ENCODE results near the gene RAP1B. TPM values are rescaled to one million over a fixed set of nuclear protein-coding genes. Genes with fewer than 3 reads are reported as not detected.

The RAP1B gene
- total and polyA plus RNA-seq, 2 donors (not counting 3 experiments of a cell fraction or from before 2014, with no cell fraction given): 147 to 174 TPM

DNA sequence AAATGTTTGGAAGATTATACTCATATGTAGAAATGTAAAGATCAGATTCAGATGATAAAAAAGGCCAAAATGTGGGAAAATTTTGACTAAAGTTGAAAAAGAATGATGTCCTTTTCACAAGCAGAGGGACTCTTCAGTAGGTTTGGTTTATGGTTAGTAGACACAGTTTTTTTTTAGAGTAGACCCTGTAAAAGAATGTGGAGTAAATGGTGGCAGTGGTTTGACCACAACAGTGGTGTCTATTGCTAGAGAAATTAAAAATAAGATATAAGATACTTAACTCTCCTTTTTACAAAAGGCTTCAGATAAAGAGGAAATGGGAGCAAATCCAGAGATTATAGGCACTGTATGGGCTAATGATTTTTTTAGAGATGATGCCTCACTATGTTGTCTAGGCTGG lies 21.8 kb downstream of the RAP1B start:
- H3K4me1 ChIP-seq (ENCODE audit: control insufficient read depth, extremely low read depth, insufficient read depth, low read length): peaks cover 13% of the 10 kb centered on the region
- TF ChIP-seq MYC (IDR thresholded peaks at IDR 0.05; ENCODE audit: low read depth, low read length) (no peak), EZH2 (IDR thresholded peaks at IDR 0.05; ENCODE audit: borderline replicate concordance, low read depth, low read length, severe bottlenecking) (no peak), POLR2A (IDR thresholded peaks at IDR 0.05; ENCODE audit: low read depth, low read length) (no peak), JUN (IDR thresholded peaks at IDR 0.05; ENCODE audit: borderline replicate concordance, insufficient read depth, insufficient read length, low read depth) (no peak), POLR2AphosphoS5 (IDR thresholded peaks at IDR 0.05; ENCODE audit: insufficient read depth, low read depth, low read length) (no peak), GATA2 (IDR thresholded peaks at IDR 0.05; ENCODE audit: insufficient read depth, insufficient read length, low read depth, low read length) (no peak), FOS (IDR thresholded peaks at IDR 0.05; ENCODE audit: borderline replicate concordance, insufficient read depth, low read length) (no peak)
- TF ChIP-seq, protein P1, sequence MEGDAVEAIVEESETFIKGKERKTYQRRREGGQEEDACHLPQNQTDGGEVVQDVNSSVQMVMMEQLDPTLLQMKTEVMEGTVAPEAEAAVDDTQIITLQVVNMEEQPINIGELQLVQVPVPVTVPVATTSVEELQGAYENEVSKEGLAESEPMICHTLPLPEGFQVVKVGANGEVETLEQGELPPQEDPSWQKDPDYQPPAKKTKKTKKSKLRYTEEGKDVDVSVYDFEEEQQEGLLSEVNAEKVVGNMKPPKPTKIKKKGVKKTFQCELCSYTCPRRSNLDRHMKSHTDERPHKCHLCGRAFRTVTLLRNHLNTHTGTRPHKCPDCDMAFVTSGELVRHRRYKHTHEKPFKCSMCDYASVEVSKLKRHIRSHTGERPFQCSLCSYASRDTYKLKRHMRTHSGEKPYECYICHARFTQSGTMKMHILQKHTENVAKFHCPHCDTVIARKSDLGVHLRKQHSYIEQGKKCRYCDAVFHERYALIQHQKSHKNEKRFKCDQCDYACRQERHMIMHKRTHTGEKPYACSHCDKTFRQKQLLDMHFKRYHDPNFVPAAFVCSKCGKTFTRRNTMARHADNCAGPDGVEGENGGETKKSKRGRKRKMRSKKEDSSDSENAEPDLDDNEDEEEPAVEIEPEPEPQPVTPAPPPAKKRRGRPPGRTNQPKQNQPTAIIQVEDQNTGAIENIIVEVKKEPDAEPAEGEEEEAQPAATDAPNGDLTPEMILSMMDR (IDR thresholded peaks at IDR 0.05; ENCODE audit: extremely low read depth in 1 of 2, insufficient read depth in 1 of 2, low read depth in 1 of 2, low read length in 2 of 2): no peak
- TF ChIP-seq, protein P2, sequence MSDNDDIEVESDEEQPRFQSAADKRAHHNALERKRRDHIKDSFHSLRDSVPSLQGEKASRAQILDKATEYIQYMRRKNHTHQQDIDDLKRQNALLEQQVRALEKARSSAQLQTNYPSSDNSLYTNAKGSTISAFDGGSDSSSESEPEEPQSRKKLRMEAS (IDR thresholded peaks at IDR 0.05; ENCODE audit: insufficient read depth, insufficient read length): no peak
- FAIRE-seq: no peak
- no peak overlapping the region for H3K4me2 ChIP-seq (ENCODE audit: insufficient read depth, low read length)
- H3K27ac ChIP-seq (ENCODE audit: insufficient read depth, low read depth, low read length): no peak overlapping the region
- no peaks in the 10 kb centered on the region for H3K9me3 ChIP-seq (replicated peaks; ENCODE audit: control insufficient read depth, insufficient read depth, low read length)
- no peaks in the 10 kb centered on the region for H3K27me3 ChIP-seq (ENCODE audit: control insufficient read depth in 2 of 2, insufficient read depth in 2 of 2, low read length in 2 of 2)
- H3K9me1 ChIP-seq (replicated peaks; ENCODE audit: control insufficient read depth, extremely low read depth, insufficient read depth, low read length): no peaks in the 10 kb centered on the region
- ChIA-PET POLR2A (no interaction called here), CTCF (no interaction called here)
- peaks cover 1 to 2% of the 10 kb centered on the region in 2 experiments for H3K36me3 ChIP-seq (ENCODE audit: control insufficient read depth in 2 of 2, extremely low read depth in 1 of 2, insufficient read depth in 2 of 2, low read length in 2 of 2)
- dilution Hi-C loops (cut with MboI; ENCODE audit: extremely low pct_ligation_motif_present, low sequenced_read_pairs): no loop called here
- no peak overlapping the region for H3K9ac ChIP-seq (replicated peaks; ENCODE audit: extremely low read depth, insufficient read depth, low read length)
- H3K79me2 ChIP-seq (ENCODE audit: control insufficient read depth, insufficient read depth, low read length): peaks cover 100% of the 10 kb centered on the region
- BruUV-seq (replicated peaks): no TSS peak
- H3K4me3 ChIP-seq (replicated peaks in 1 of 3; ENCODE audit: insufficient read depth in 1 of 3, low read depth in 1 of 3, low read length in 3 of 3): no peak overlapping the region
- no peak overlapping the region for H2AFZ ChIP-seq (ENCODE audit: low read depth, low read length)
- H4K20me1 ChIP-seq (replicated peaks; ENCODE audit: control insufficient read depth, extremely low read depth, insufficient read depth, low read length): peaks cover 9% of the 10 kb centered on the region
- intact Hi-C loops (cut with micrococcal nuclease): no loop called here
- no peak for DNase-seq (ENCODE audit: low read depth, low spot score)
